AG20443 (cell line): ENCODE data around the gene ISM1.
"Not testable (repeated sequence)": the region's sequence is repeated elsewhere in the genome, so short reads cannot be mapped to it uniquely, and the experiment has no call there.

Experiments
- DNase-seq: peaks from one replicate; pipeline ENCODE4 v3.0.0; 2012; ENCODE audit warnings: low spot score, mixed read lengths

The ISM1 gene

GRCh38 chr20:13221673-13222318 lies 722 bp downstream of the ISM1 start:
- peak; percentile 90 for DNase-seq

GRCh38 chr20:13222319-13222716 lies 1.2 kb downstream of the ISM1 start:
- DNase-seq: no peak

- no peak for DNase-seq
Observed at GRCh38 chr20:13223736-13224520, 2.9 kb downstream of the ISM1 start.

GRCh38 chr20:13226367-13226766 lies 5.3 kb downstream of the ISM1 start:
- no peak for DNase-seq

GRCh38 chr20:13228771-13229170 lies 7.7 kb downstream of the ISM1 start:
- DNase-seq: no peak

GRCh38 chr20:13229538-13229937 lies 8.5 kb downstream of the ISM1 start:
- no peak for DNase-seq

GRCh38 chr20:13231031-13231752 lies 10.1 kb downstream of the ISM1 start:
- DNase-seq: peak; percentile 56

GRCh38 chr20:13232999-13233398 lies 11.9 kb downstream of the ISM1 start:
- DNase-seq: no peak

GRCh38 chr20:13234961-13235360 lies 13.9 kb downstream of the ISM1 start:
- no peak for DNase-seq

GRCh38 chr20:13236360-13236759 lies 15.3 kb downstream of the ISM1 start:
- not testable (repeated sequence) for DNase-seq

GRCh38 chr20:13236990-13237720 lies 16.1 kb downstream of the ISM1 start:
- no peak for DNase-seq

GRCh38 chr20:13238001-13238653 lies 17.1 kb downstream of the ISM1 start:
- DNase-seq: peak; percentile 62

- DNase-seq: peak; percentile 57
Observed at GRCh38 chr20:13243826-13244376, 22.8 kb downstream of the ISM1 start.

GRCh38 chr20:13245250-13245723 lies 24.2 kb downstream of the ISM1 start:
- DNase-seq: no peak

- no peak for DNase-seq
Observed at GRCh38 chr20:13249118-13249797, 28.2 kb downstream of the ISM1 start.

GRCh38 chr20:13249798-13250170 lies 28.7 kb downstream of the ISM1 start:
- DNase-seq: no peak

GRCh38 chr20:13250251-13250650 lies 29.2 kb downstream of the ISM1 start:
- DNase-seq: no peak

GRCh38 chr20:13251106-13251903 lies 30.2 kb downstream of the ISM1 start:
- DNase-seq: no peak

GRCh38 chr20:13251904-13252297 lies 30.8 kb downstream of the ISM1 start:
- DNase-seq: no peak

GRCh38 chr20:13255356-13255755 lies 34.3 kb downstream of the ISM1 start:
- no peak for DNase-seq
